Neutrophil (primary cell): ENCODE measurements around the gene ORMDL3.

Experiments
- H3K27ac ChIP-seq: fragments of 200-600 bp; sonication (generic); 2 replicates; pipeline ENCODE4 v1.5.1; 2016; ENCODE audit warnings: mild to moderate bottlenecking, moderate library complexity
- H3K27me3 ChIP-seq: fragments of 200-600 bp; sonication (generic); 2 replicates; pipeline ENCODE4 v1.6.0; 2016; ENCODE audit warnings: mild to moderate bottlenecking
- H3K36me3 ChIP-seq: fragments of 200-600 bp; sonication (generic); 2 replicates; pipeline ENCODE4 v1.5.1; 2017
- H3K4me1 ChIP-seq, 2 experiments: fragments of 200-600 bp in 1 of 2; sonication (generic) in 1 of 2; 1 replicate in 1 of 2; 2 replicates in 1 of 2; pipeline versions ENCODE4 v1.5.1 to v1.6.1; 2013 to 2016; ENCODE audit warnings: low read depth in 1 of 2, low read length in 1 of 2, mild to moderate bottlenecking in 1 of 2, moderate library complexity in 1 of 2; ENCODE audit not compliant: control insufficient read depth in 1 of 2, insufficient read depth in 1 of 2
- H3K4me3 ChIP-seq, 2 experiments: fragments of 200-600 bp in 1 of 2; sonication (generic) in 1 of 2; 1 replicate in 1 of 2; 2 replicates in 1 of 2; pipeline ENCODE4 v1.5.1; 2013 to 2016; ENCODE audit warnings: low read depth in 1 of 2, low read length in 1 of 2, mild to moderate bottlenecking in 1 of 2, moderate library complexity in 1 of 2
- H3K9me3 ChIP-seq: fragments of 200-600 bp; sonication (generic); 2 replicates; pipeline ENCODE4 v1.5.1; 2016
- TF ChIP-seq, protein P1 (sequence below): fragments of 200-600 bp; sonication (generic); IDR thresholded peaks from 2 replicates; pipeline ENCODE4 v1.5.1; 2016; ENCODE audit warnings: antibody characterized with exemption

Gene ORMDL3

DNA sequence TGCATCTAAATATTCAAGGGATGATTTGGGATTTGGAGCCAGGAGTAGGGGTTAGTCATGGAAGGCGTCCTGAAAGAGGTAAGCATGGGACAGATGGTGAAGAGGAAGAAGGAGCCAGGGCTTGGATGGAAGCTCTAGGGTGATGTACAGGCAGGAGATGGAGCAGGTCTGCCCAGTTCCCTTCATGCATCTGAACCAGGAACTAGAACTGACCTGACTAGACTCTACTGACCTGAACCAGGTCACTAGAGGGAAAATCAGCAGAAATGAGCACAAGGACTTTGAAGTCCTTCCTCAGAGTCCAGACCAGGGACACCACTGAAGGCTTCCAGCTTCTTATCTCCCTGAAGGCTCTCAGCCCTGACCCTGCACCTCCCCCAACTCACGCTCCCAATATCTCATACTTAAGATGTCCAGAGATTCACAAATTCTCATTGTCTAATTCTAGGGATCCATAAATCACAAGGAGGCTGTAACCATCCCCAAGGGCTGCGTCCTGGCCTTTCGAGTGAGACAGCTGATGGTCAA lies 43.7 kb upstream of the ORMDL3 start:
- no peaks in the 10 kb centered on the region for H3K27me3 ChIP-seq
- H3K4me3 ChIP-seq = no peak overlapping the region
- no peaks in the 10 kb centered on the region for H3K36me3 ChIP-seq
- TF ChIP-seq, protein P1, sequence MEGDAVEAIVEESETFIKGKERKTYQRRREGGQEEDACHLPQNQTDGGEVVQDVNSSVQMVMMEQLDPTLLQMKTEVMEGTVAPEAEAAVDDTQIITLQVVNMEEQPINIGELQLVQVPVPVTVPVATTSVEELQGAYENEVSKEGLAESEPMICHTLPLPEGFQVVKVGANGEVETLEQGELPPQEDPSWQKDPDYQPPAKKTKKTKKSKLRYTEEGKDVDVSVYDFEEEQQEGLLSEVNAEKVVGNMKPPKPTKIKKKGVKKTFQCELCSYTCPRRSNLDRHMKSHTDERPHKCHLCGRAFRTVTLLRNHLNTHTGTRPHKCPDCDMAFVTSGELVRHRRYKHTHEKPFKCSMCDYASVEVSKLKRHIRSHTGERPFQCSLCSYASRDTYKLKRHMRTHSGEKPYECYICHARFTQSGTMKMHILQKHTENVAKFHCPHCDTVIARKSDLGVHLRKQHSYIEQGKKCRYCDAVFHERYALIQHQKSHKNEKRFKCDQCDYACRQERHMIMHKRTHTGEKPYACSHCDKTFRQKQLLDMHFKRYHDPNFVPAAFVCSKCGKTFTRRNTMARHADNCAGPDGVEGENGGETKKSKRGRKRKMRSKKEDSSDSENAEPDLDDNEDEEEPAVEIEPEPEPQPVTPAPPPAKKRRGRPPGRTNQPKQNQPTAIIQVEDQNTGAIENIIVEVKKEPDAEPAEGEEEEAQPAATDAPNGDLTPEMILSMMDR = no peak
- no peak overlapping the region for H3K27ac ChIP-seq
- peaks cover 43 to 51% of the 10 kb centered on the region in 2 experiments for H3K4me1 ChIP-seq
- H3K9me3 ChIP-seq = no peaks in the 10 kb centered on the region

DNA sequence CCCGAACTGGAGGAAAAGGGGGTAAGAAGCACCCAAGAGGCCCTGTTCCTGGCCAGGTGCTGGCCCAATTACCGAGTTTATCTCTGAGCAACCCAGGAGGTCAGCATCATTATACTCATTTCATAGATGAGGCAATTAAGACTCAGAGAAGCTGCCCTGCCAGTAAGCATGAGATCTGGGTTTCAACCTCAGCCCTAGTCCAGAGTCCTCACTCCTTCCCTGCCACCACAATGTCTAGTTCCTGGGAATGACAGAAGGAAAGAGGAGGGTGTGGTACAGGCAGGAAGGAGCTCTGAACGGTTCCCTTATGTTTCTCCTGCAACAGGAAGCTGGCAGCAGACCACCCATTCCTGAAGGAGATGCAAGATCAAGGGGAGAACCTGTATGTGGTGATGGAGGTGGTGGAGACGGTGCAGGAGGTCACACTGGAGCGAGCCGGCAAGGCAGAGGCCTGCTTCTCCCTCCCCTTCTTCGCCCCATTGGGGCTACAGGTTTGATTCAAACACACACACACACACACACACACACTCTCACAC lies 42.8 kb upstream of the ORMDL3 start:
- Histone ChIP-seq H3K36me3 (no peaks in the 10 kb centered on the region), H3K4me1 (peaks cover 43 to 51% of the 10 kb centered on the region in 2 experiments), H3K9me3 (no peaks in the 10 kb centered on the region), H3K27me3 (no peaks in the 10 kb centered on the region), H3K4me3 (no peak overlapping the region), H3K27ac (no peak overlapping the region)
- TF ChIP-seq, protein P1 = no peak

DNA sequence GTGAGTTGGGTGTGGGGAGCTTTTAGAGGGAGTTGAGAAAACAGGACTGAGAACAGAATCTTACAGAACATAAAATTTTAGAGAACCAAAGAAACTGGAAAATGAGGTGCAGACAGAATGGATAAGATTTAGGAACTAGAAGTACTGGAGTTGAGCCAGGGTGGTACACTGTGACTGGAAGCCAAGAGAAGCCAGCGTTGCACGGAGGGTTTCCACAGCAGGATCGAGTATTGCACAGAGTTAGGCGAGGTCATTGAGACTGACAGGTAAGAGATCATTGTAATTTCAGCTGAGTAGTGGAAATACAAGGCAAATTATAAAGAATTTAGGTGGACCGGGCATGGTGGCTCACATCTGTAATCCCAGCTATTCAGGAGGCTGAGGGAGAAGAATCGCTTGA lies 42.0 kb upstream of the ORMDL3 start:
- peaks cover 42 to 46% of the 10 kb centered on the region in 2 experiments for H3K4me1 ChIP-seq
- no peaks in the 10 kb centered on the region for H3K27me3 ChIP-seq
- TF ChIP-seq, protein P1 = no peak
- H3K27ac ChIP-seq = no peak overlapping the region
- H3K4me3 ChIP-seq = no peak overlapping the region
- no peaks in the 10 kb centered on the region for H3K9me3 ChIP-seq
- H3K36me3 ChIP-seq = no peaks in the 10 kb centered on the region

DNA sequence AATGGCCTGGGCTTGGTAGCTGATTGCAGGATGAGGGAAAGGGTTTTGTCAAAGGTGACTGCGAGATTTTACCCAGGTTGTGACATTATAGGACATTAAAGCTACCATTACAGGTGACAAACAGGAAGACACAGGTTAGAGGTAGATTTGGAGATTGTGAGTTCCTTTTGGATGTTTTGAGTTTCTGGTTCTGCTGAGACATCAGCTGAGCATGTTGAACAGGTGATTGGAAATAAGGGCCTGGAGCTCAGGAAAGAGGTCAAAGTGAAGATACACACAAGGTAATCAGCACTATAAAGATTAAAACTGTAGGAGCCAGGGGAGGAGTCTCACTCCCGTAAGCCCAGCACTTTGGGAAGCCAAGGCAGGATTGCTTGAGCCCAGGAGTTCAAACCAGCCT lies 41.4 kb upstream of the ORMDL3 start:
- H3K9me3 ChIP-seq = no peaks in the 10 kb centered on the region
- H3K27me3 ChIP-seq = no peaks in the 10 kb centered on the region
- H3K36me3 ChIP-seq = no peaks in the 10 kb centered on the region
- no peak overlapping the region for H3K4me3 ChIP-seq
- peaks cover 36 to 40% of the 10 kb centered on the region in 2 experiments for H3K4me1 ChIP-seq
- peak overlapping the region; percentile 31 for H3K27ac ChIP-seq
- TF ChIP-seq, protein P1 = no peak

DNA sequence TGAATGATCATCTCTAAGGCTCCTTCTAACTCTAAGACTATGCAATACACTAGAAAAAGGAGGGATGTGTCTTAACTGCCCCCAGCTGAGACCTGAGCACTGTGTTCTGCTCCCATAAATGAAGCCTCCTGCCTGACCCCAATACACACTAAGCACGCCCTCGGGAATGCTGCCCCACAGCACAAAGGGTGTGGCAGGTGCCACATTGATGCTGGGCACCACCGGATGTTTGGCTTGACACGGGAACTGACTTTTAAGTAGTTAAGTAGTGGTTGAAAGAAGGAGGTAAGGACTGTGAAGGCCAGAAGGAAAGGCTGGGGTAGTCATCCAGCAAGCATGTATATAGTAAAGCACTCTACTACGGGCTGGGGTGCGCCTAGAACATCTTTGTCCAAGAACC lies 39.4 kb upstream of the ORMDL3 start:
- TF ChIP-seq, protein P1 = no peak
- no peaks in the 10 kb centered on the region for H3K27me3 ChIP-seq
- H3K4me3 ChIP-seq = no peak overlapping the region
- no peaks in the 10 kb centered on the region for H3K9me3 ChIP-seq
- H3K27ac ChIP-seq = peak overlapping the region; percentile 79
- no peaks in the 10 kb centered on the region for H3K36me3 ChIP-seq
- peaks cover 25 to 26% of the 10 kb centered on the region in 2 experiments for H3K4me1 ChIP-seq
